Peyer's patch (tissue), 4 donors: ENCODE data around the gene PSAP. TPM values are rescaled to one million over a fixed set of nuclear protein-coding genes. Genes with fewer than 3 reads are reported as not detected.

Source experiments
- DNase-seq, 3 donors: peaks; one replicate each; pipeline ENCODE4 v3.0.0-alpha.2; 2017 to 2019
- H3K27ac ChIP-seq, 4 donors: fragments of 200-600 bp; sonication (generic); one replicate each; pipeline ENCODE4 v1.5.1; 2016 to 2019
- H3K27me3 ChIP-seq, 2 donors: fragments of 200-600 bp; sonication (generic); one replicate each; pipeline ENCODE4 v1.5.1; 2019
- H3K36me3 ChIP-seq, 3 donors: fragments of 200-600 bp; sonication (generic); one replicate each; pipeline ENCODE4 v1.5.1; 2016 to 2019
- H3K4me1 ChIP-seq, 4 donors: fragments of 200-600 bp; sonication (generic); one replicate each; pipeline ENCODE4 v1.5.1; 2016 to 2019
- H3K4me3 ChIP-seq, 4 donors: fragments of 200-600 bp; sonication (generic); 1 replicate in 3 of 4; 2 replicates in 1 of 4; pipeline ENCODE4 v1.5.1; 2016 to 2019; ENCODE audit warnings: mild to moderate bottlenecking in 1 of 4
- H3K9me3 ChIP-seq, 4 donors: fragments of 200-600 bp; sonication (generic); one replicate each; pipeline ENCODE4 v1.5.1; 2016 to 2019; ENCODE audit warnings: mild to moderate bottlenecking in 1 of 4
- POLR2A ChIP-seq, 2 donors: fragments of 450-650 bp; IDR thresholded peaks; one replicate each; pipeline ENCODE4 v1.5.1; 2017; ENCODE audit warnings: antibody characterized with exemption in 2 of 2, mild to moderate bottlenecking in 2 of 2, moderate library complexity in 2 of 2
- total RNA-seq, 4 donors: library from RNA; depleted of rRNA; stranded (reverse); fragments of >200 nt; gene quantifications; one replicate each; pipeline ENCODE4 v1.1.0, GENCODE V29; 2016
- TF ChIP-seq, protein P1 (sequence below), 6 experiments: fragments of 450-650 bp in 4 of 6; fragments of 200-600 bp in 2 of 6; sonication (generic) in 1 of 6; IDR thresholded peaks; one replicate each; pipeline ENCODE4 v1.5.1; 2017 to 2019; ENCODE audit warnings: antibody characterized with exemption in 6 of 6, mild to moderate bottlenecking in 3 of 6, moderate library complexity in 1 of 6

PSAP gene
- total RNA-seq, 4 donors from 2014 or later: 193 to 647 (median 491) TPM

DNA sequence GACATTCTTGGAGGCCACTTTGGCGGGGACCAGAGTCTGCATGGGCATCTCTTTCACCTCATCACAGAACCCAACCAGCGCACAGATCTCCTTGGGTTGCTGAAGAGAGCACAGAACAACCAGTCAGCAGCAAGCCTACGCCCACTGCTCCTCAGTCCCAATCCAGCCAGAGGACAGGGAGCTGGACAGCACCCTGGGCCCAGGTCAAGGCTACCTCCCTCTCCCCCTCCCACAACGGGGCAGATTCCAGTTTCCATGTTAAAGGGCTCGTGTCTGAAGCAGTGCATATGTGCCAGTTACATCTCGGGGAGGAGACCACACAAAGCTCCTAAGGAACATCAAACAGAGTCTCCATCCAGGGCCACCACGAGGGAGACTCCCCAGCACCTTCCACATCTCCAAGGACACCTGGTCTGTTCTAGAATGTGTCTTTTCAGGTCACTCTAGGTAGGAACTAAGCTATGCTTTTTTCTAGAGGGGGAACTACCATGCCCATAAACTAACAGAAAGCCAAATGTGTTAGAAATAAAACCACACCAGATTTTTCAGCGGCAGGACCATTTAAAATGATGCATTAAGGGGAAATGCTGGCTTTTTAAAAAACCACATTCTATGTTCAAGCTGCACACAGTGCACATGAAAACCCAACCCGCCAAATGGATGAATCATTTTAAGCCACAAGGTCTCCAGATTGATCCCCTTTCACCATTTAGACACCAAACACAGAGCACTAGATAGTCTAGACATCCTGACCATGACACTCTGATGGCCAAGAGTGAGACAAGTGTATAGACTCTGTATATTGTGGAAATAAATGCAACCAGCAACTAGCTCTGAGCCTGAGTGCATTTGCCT, 28.9 kb downstream of the PSAP start:
- TF ChIP-seq, protein P1, sequence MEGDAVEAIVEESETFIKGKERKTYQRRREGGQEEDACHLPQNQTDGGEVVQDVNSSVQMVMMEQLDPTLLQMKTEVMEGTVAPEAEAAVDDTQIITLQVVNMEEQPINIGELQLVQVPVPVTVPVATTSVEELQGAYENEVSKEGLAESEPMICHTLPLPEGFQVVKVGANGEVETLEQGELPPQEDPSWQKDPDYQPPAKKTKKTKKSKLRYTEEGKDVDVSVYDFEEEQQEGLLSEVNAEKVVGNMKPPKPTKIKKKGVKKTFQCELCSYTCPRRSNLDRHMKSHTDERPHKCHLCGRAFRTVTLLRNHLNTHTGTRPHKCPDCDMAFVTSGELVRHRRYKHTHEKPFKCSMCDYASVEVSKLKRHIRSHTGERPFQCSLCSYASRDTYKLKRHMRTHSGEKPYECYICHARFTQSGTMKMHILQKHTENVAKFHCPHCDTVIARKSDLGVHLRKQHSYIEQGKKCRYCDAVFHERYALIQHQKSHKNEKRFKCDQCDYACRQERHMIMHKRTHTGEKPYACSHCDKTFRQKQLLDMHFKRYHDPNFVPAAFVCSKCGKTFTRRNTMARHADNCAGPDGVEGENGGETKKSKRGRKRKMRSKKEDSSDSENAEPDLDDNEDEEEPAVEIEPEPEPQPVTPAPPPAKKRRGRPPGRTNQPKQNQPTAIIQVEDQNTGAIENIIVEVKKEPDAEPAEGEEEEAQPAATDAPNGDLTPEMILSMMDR (IDR thresholded peaks at IDR 0.05): no peak
- TF ChIP-seq POLR2A (IDR thresholded peaks at IDR 0.05): no peak
- H3K4me3 ChIP-seq: no peak overlapping the region
- DNase-seq: no peak

DNA sequence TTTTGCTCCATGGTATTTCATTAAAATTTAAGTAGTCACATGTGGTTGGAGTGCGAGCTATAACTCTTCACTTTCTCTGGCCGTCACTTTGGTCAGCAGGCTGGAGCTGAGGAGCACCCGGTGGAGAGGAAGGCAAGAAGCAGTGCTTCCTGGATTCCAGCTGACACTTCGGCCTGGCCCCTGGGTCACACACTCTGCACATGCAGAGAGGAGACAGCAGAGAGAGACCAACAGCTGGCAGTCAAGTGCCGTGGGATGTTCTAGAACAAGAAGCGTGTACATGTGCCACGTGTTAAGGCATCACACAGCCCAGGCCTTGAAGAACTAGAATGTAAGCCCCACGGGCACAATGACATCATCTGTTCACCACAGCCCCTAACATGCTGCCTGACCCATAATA, 30.1 kb downstream of the PSAP start:
- Histone ChIP-seq H3K27me3 (no peaks in the 10 kb centered on the region), H3K36me3 (peaks cover 0 to 99% (median 7%) of the 10 kb centered on the region in 3 donors), H3K4me3 (no peak overlapping the region), H3K27ac (no peak overlapping the region), H3K9me3 (no peaks in the 10 kb centered on the region), H3K4me1 (no peaks in the 10 kb centered on the region)
- no peak for TF ChIP-seq POLR2A (IDR thresholded peaks at IDR 0.05)
- TF ChIP-seq, protein P1 (IDR thresholded peaks at IDR 0.05): no peak
- DNase-seq: no peak

More for the DNA sequence above, 28.9 kb downstream of the PSAP start:
- H3K9me3 ChIP-seq: no peaks in the 10 kb centered on the region
- H3K27ac ChIP-seq: no peak overlapping the region
- no peaks in the 10 kb centered on the region for H3K4me1 ChIP-seq
- no peaks in the 10 kb centered on the region for H3K27me3 ChIP-seq
- H3K36me3 ChIP-seq: peaks cover 0 to 99% (median 7%) of the 10 kb centered on the region in 3 donors

DNA sequence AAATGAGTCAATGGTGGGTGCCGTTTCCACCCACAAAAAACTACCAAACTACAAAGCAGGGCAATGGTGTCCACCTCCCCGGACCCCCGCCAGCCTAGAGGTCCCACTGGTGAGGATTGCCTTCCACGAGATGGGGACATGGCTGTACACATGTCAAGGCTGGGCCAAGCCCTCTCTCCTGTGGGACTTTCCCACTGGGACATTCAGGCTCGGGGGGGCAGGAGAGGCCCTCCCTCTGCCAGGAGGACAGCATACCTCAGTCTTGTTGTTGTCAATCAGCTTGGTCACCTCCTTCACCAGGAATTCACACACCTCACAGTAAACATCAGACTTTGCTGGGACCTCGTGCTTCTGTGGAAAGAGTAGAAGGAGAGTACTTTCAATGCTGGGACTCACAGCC, 31.1 kb downstream of the PSAP start:
- Histone ChIP-seq H3K4me3 (no peak overlapping the region), H3K9me3 (no peaks in the 10 kb centered on the region), H3K36me3 (peaks cover 0 to 100% (median 7%) of the 10 kb centered on the region in 3 donors), H3K4me1 (no peaks in the 10 kb centered on the region), H3K27ac (no peak overlapping the region), H3K27me3 (no peaks in the 10 kb centered on the region)
- TF ChIP-seq, protein P1 (IDR thresholded peaks at IDR 0.05): no peak
- no peak for TF ChIP-seq POLR2A (IDR thresholded peaks at IDR 0.05)
- DNase-seq: no peak

DNA sequence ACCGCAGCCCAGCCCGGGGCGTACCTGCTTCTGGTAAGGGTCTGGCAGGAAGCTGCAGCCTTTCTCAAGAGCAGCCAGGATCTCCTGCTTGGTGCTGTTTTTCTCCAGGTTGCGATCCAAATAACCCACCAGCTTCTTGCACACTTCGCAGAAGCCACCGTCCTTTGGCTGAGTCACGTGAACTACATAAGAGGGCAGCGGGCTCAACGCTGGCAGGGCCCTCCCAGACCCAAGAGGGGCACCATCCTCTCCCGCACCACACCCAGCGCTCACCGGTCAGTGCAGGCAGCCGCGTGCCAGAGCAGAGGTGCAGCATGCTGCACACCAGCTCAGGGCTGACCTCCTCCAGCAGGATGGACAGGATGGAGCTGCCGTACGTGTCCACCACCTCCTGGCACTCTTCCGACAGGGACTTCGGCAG, 31.6 kb downstream of the PSAP start:
- no peak for DNase-seq
- no peaks in the 10 kb centered on the region for H3K9me3 ChIP-seq
- H3K36me3 ChIP-seq: peaks cover 0 to 97% (median 7%) of the 10 kb centered on the region in 3 donors
- TF ChIP-seq, protein P1 (IDR thresholded peaks at IDR 0.05): no peak
- no peak for TF ChIP-seq POLR2A (IDR thresholded peaks at IDR 0.05)
- H3K4me3 ChIP-seq: no peak overlapping the region
- no peak overlapping the region for H3K27ac ChIP-seq
- no peaks in the 10 kb centered on the region for H3K27me3 ChIP-seq
- no peaks in the 10 kb centered on the region for H3K4me1 ChIP-seq

DNA sequence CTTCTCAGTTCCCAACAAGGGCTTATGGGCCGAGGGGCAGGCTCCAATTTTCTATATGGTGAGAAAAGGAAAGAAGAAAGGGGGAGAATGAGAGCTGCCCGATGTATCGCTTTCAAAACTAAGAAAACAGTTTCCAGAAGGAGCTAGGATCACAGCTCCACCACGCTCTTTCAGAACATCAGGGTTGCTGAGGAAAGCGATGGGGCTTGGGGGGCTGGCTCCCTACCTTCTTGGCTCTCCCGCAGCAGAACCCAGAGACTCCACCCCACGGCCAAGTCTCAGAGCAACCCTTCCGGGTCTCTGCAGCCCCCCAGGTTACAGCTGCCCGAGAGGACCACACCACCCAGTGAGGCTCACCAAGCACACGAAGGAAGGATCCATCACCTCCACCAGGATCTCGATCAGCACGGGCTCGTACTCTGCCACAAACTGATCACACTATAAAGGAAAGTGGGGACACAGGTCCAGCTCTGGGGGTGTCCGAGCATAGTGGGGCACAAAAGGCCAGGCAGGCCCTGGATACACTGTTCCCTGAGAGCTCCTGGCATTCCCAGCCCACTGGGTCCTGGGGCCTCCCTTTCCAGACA, 32.3 kb downstream of the PSAP start:
- no peak for DNase-seq
- H3K27ac ChIP-seq: no peak overlapping the region
- no peaks in the 10 kb centered on the region for H3K9me3 ChIP-seq
- H3K4me1 ChIP-seq: no peaks in the 10 kb centered on the region
- peaks cover 0 to 90% (median 7%) of the 10 kb centered on the region in 3 donors for H3K36me3 ChIP-seq
- no peaks in the 10 kb centered on the region for H3K27me3 ChIP-seq
- no peak for TF ChIP-seq POLR2A (IDR thresholded peaks at IDR 0.05)
- TF ChIP-seq, protein P1 (IDR thresholded peaks at IDR 0.05): no peak
- H3K4me3 ChIP-seq: no peak overlapping the region
